HG02943 (cell line): ENCODE measurements around the gene LGALS8.
A peak's percentile ranks its signal among the peaks of the same experiment; 100 is the strongest.

Source experiments
- ATAC-seq: cut with Tn5 transposase; IDR thresholded peaks from one replicate; pipeline ENCODE4 v1.9.1; 2021; ENCODE audit warnings: mild to moderate bottlenecking, low read depth, moderate library complexity; ENCODE audit not compliant: unreplicated experiment

LGALS8 gene

GRCh38 chr1:236508593-236509027, 15.2 kb upstream of the LGALS8 start:
- no peak for ATAC-seq

GRCh38 chr1:236509203-236509602, 14.6 kb upstream of the LGALS8 start:
- ATAC-seq: no peak

GRCh38 chr1:236509647-236510401, 14.0 kb upstream of the LGALS8 start:
- ATAC-seq: no peak

- no peak for ATAC-seq
Measured at GRCh38 chr1:236511735-236512418, 11.9 kb upstream of the LGALS8 start.

- no peak for ATAC-seq
Measured at GRCh38 chr1:236514703-236515442, 8.9 kb upstream of the LGALS8 start.

- ATAC-seq: no peak
Measured at GRCh38 chr1:236515443-236515958, 8.3 kb upstream of the LGALS8 start.

- no peak for ATAC-seq
Measured at GRCh38 chr1:236516929-236517704, 6.7 kb upstream of the LGALS8 start.

- no peak for ATAC-seq
Measured at GRCh38 chr1:236518322-236518721, 5.5 kb upstream of the LGALS8 start.

GRCh38 chr1:236520445-236521005, 3.3 kb upstream of the LGALS8 start:
- ATAC-seq: no peak

- no peak for ATAC-seq
Measured at GRCh38 chr1:236522937-236523703, 662 bp upstream of the LGALS8 start.

GRCh38 chr1:236524142-236524894, 536 bp downstream of the LGALS8 start:
- ATAC-seq: peak; percentile 89

- ATAC-seq: no peak
Measured at GRCh38 chr1:236524895-236525184, 1.1 kb downstream of the LGALS8 start.

GRCh38 chr1:236526079-236526478, 2.3 kb downstream of the LGALS8 start:
- ATAC-seq: no peak

- ATAC-seq: no peak
Measured at GRCh38 chr1:236530286-236530685, 6.5 kb downstream of the LGALS8 start.

GRCh38 chr1:236530959-236531358, 7.2 kb downstream of the LGALS8 start:
- ATAC-seq: no peak

GRCh38 chr1:236532850-236533249, 9.1 kb downstream of the LGALS8 start:
- ATAC-seq: no peak

GRCh38 chr1:236534151-236534651, 10.4 kb downstream of the LGALS8 start:
- ATAC-seq: no peak

- ATAC-seq: no peak
Measured at GRCh38 chr1:236535190-236535589, 11.4 kb downstream of the LGALS8 start.
